Transverse colon (tissue), 4 donors: ENCODE data around the gene FUS. TPM values are rescaled to one million over a fixed set of nuclear protein-coding genes. Genes with fewer than 3 reads are reported as not detected.

Experiments used
- DNase-seq: peaks from one replicate; pipeline ENCODE4 v3.0.0-alpha.2; 2019
- H3K27ac ChIP-seq, 4 donors: fragments of 200-600 bp; sonication (generic); 2 replicates each; pipeline ENCODE4 v1.5.1; 2016 to 2018; ENCODE audit warnings: inconsistent platforms in 4 of 4
- H3K27me3 ChIP-seq: fragments of 200-600 bp; sonication (generic); 2 replicates; pipeline ENCODE4 v1.5.1; 2017; ENCODE audit warnings: inconsistent platforms
- H3K36me3 ChIP-seq, 4 donors: fragments of 200-600 bp; sonication (generic); 2 replicates each; pipeline ENCODE4 v1.5.1; 2017 to 2019; ENCODE audit warnings: inconsistent platforms in 4 of 4
- H3K4me1 ChIP-seq, 4 donors: fragments of 200-600 bp; sonication (generic); 2 replicates each; pipeline ENCODE4 v1.5.1; 2017 to 2020; ENCODE audit warnings: inconsistent platforms in 4 of 4
- H3K4me3 ChIP-seq, 4 donors: fragments of 200-600 bp; sonication (generic); 1 replicate in 1 of 4; 2 replicates in 3 of 4; pipeline versions ENCODE4 v1.5.1 to v1.6.1; 2017 to 2019; ENCODE audit warnings: inconsistent platforms in 4 of 4
- H3K9me3 ChIP-seq, 2 donors: fragments of 200-600 bp; sonication (generic); 2 replicates each; pipeline ENCODE4 v1.5.1; 2017 to 2019; ENCODE audit warnings: inconsistent platforms in 2 of 2
- CTCF ChIP-seq, 5 experiments: fragments of 200-600 bp in 3 of 5; fragments of 450-650 bp in 2 of 5; sonication (generic) in 3 of 5; IDR thresholded peaks; 1 replicate in 2 of 5; 2 replicates in 3 of 5; pipeline ENCODE4 v1.5.1; 2016 to 2017; ENCODE audit warnings: antibody characterized with exemption in 5 of 5, inconsistent platforms in 3 of 5, mild to moderate bottlenecking in 2 of 5, moderate library complexity in 1 of 5
- EP300 ChIP-seq: sonication (generic); formaldehyde crosslinking; IDR thresholded peaks from one replicate; pipeline ENCODE4 v1.6.1; 2017; ENCODE audit warnings: antibody characterized with exemption, low read depth
- POLR2A ChIP-seq: fragments of 450-650 bp; IDR thresholded peaks from one replicate; pipeline ENCODE4 v1.6.1; 2016; ENCODE audit warnings: antibody characterized with exemption, mild to moderate bottlenecking, moderate library complexity
- POLR2AphosphoS5 ChIP-seq, 3 donors: sonication (generic); formaldehyde crosslinking; IDR thresholded peaks; one replicate each; pipeline ENCODE4 v1.6.1; 2016; ENCODE audit warnings: antibody characterized with exemption in 3 of 3
- WGBS, 2 donors: methylation state at CpG; one replicate each; pipeline ENCODE4 v1.1.5; 2018; ENCODE audit warnings: low coverage in 1 of 2; 5-methylcytosine and 5-hydroxymethylcytosine counted together
- in situ Hi-C, 4 donors: fragments of 200-750 bp; cut with MboI; loops; one replicate each; pipeline versions ENCODE4 v1.15.0 to v1.15.1; 2017; ENCODE audit warnings: low sequenced_read_pairs in 3 of 4, low pct_ligation_motif_present in 1 of 4, low pct_unique_long_range_greater_than_20kb in 1 of 4
- intact Hi-C: fragments of 100-400 bp; cut with DNase I; formaldehyde crosslinking; loops from one replicate; pipeline ENCODE4 v1.15.1; 2023; ENCODE audit warnings: low total_unique reads
- total RNA-seq, 4 donors: library from RNA; depleted of rRNA; stranded (reverse); fragments of >200 nt; gene quantifications; one replicate each; pipeline ENCODE4 v1.1.0, GENCODE V29; 2016

Gene FUS
- total RNA-seq, 4 donors from 2014 or later = 43.6 to 116 (median 59.0) TPM

DNA sequence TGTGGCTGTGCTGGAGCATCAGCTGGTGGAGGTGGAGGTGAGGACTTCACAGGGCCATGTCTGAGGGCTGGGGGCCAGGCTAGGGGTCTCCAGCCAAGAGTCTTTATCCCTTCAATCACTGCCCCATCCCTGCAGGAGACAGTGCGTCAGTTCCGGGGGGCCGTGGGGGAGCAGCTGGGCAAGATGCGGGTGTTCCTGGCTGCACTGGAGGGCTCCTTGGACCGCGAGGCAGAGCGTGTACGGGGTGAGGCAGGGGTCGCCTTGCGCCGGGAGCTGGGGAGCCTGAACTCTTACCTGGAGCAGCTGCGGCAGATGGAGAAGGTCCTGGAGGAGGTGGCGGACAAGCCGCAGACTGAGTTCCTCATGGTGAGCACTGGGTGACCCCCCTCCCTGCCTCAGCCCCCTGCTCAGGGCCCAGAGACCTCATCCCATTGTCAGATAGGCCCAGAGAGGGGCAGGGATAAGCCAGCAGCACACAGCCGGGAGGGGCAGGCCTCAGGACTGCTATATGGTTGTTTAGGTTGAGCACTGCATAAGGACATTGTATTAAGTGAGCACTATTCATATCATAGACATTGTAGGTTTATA, 39.3 kb downstream of the FUS start:
- in situ Hi-C loops = no loop called here
- H3K9me3 ChIP-seq = no peaks in the 10 kb centered on the region
- no peak for DNase-seq
- 95% methylated on average over 15 of the region's 15 CpGs; no CpG with 5 or more reads in 1 of the 2 donors for WGBS, 2 donors
- H3K36me3 ChIP-seq = no peaks in the 10 kb centered on the region
- intact Hi-C loops = no loop called here
- no peak overlapping the region for H3K4me3 ChIP-seq
- H3K4me1 ChIP-seq = peaks cover 15 to 29% (median 26%) of the 10 kb centered on the region in 4 donors
- TF ChIP-seq EP300 = no peak
- no peak for TF ChIP-seq CTCF (IDR thresholded peaks at IDR 0.05)
- TF ChIP-seq POLR2A = no peak
- TF ChIP-seq POLR2AphosphoS5 (IDR thresholded peaks at IDR 0.05) = no peak
- H3K27ac ChIP-seq = no peak overlapping the region
- peaks cover 58% of the 10 kb centered on the region for H3K27me3 ChIP-seq

DNA sequence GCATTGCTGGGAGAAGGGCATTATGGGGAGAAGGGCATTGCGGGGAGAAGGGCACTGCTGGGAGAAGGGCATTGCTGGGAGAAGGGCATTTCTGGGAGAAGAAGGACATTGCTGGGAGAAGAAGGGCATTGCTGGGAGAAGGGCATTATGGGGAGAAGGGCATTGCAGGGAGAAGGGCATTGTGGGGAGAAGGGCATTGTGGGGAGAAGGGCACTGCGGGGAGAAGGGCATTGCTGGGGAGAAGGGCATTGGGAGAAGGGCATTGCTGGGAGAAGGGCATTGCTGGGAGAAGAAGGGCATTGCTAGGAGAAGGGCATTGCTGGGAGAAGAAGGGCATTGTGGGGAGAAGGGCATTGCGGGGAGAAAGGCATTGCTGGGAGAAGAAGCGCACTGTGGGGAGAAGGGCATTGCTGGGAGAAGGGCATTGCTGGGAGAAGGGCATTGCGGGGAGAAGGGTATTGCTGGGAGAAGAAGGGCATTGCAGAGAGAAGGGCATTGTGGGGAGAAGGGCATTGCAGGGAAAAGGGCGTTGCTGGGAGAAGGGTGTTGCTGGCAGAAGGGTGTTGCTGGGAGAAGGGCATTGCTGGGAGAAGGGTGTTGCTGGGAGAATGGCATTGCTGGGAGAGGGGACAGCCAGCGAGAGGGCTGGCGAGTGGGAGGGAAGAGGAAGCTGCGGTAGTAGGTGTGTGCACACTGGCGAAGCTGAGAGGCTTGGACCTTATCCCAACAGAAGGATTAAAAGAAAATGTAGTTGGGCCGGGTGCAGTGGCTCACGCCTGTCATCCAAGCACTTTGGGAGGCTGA, 41.6 kb downstream of the FUS start:
- Histone ChIP-seq H3K4me1 (peaks cover 0 to 7% (median 5%) of the 10 kb centered on the region in 4 donors), H3K27ac (no peak overlapping the region), H3K4me3 (no peak overlapping the region), H3K36me3 (no peaks in the 10 kb centered on the region), H3K9me3 (no peaks in the 10 kb centered on the region), H3K27me3 (peaks cover 35% of the 10 kb centered on the region)
- 50 to 79% methylated on average over 8 to 12 of the region's 12 CpGs for WGBS, 2 donors
- no peak for DNase-seq
- TF ChIP-seq POLR2A (no peak), EP300 (no peak), CTCF (IDR thresholded peaks at IDR 0.05) (no peak), POLR2AphosphoS5 (IDR thresholded peaks at IDR 0.05) (no peak)
- in situ Hi-C loops = no loop called here
- intact Hi-C loops = no loop called here

DNA sequence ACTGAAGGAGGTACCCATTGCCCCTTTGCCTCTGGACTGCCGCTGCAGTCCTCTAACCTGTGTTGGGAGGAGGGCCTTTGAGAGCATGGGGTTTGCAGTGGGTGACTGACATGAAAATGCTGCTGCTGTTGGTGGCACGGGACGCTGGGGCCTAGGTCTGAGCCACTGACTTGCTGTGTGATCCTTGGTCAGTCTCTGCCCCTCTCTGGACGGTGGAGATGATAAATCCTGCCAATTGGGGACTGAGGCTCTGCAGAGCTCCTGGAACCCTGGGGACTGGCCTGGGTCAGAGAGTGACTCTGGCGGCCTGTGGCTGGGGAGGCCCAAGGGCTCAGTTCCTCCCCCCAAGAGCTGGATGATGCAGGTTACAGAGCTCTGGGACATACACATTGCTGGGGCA, 43.1 kb downstream of the FUS start:
- H3K4me1 ChIP-seq = no peaks in the 10 kb centered on the region
- 82% methylated on average over 4 of the region's 5 CpGs; no CpG with 5 or more reads in 1 of the 2 donors for WGBS, 2 donors
- H3K27me3 ChIP-seq = peaks cover 20% of the 10 kb centered on the region
- H3K36me3 ChIP-seq = no peaks in the 10 kb centered on the region
- H3K9me3 ChIP-seq = no peaks in the 10 kb centered on the region
- no peak for TF ChIP-seq EP300
- no peak for TF ChIP-seq CTCF (IDR thresholded peaks at IDR 0.05)
- no peak for TF ChIP-seq POLR2AphosphoS5 (IDR thresholded peaks at IDR 0.05)
- TF ChIP-seq POLR2A = no peak
- H3K27ac ChIP-seq = no peak overlapping the region
- H3K4me3 ChIP-seq = no peak overlapping the region
- in situ Hi-C loops = no loop called here
- intact Hi-C loops = no loop called here
- no peak for DNase-seq

DNA sequence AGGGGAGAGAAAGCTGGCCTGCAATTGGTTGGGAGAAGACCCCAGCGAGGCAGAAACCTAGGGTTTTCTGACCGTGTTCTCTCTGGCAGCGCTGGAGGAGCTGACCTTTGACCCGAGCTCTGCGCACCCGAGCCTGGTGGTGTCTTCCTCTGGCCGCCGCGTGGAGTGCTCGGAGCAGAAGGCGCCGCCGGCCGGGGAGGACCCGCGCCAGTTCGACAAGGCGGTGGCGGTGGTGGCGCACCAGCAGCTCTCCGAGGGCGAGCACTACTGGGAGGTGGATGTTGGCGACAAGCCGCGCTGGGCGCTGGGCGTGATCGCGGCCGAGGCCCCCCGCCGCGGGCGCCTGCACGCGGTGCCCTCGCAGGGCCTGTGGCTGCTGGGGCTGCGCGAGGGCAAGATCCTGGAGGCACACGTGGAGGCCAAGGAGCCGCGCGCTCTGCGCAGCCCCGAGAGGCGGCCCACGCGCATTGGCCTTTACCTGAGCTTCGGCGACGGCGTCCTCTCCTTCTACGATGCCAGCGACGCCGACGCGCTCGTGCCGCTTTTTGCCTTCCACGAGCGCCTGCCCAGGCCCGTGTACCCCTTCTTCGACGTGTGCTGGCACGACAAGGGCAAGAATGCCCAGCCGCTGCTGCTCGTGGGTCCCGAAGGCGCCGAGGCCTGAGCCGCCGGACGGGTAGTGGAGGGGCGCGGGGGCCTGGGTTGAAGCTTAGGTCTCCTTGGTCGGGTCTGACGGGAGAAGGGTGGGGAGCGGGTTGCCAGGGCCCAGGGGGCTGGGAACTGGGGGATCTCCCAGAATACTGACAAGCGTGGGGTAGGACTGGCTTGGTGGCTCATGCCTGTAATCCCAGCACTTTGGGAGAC, 44.4 kb downstream of the FUS start:
- 93% methylated on average over 80 of the region's 80 CpGs; no CpG with 5 or more reads in 1 of the 2 donors for WGBS, 2 donors
- DNase-seq = no peak
- H3K4me1 ChIP-seq = no peaks in the 10 kb centered on the region
- no peak overlapping the region for H3K27ac ChIP-seq
- no peaks in the 10 kb centered on the region for H3K9me3 ChIP-seq
- TF ChIP-seq POLR2AphosphoS5 (IDR thresholded peaks at IDR 0.05) (no peak), CTCF (IDR thresholded peaks at IDR 0.05) (no peak), POLR2A (no peak), EP300 (no peak)
- H3K4me3 ChIP-seq = no peak overlapping the region
- in situ Hi-C loops = no loop called here
- H3K27me3 ChIP-seq = peaks cover 7% of the 10 kb centered on the region
- intact Hi-C loops = no loop called here
- H3K36me3 ChIP-seq = no peaks in the 10 kb centered on the region
